GM15510 (cell line): ENCODE measurements around the gene RIPK4.

Source experiments
- POLR2A ChIP-seq: IDR thresholded peaks from 3 replicates; pipeline ENCODE4 v1.6.1; 2011; ENCODE audit warnings: borderline replicate concordance; ENCODE audit not compliant: insufficient read length; ENCODE audit errors: extremely low read depth

The RIPK4 gene

GRCh38 chr21:41765420-41765821 lies 1.4 kb downstream of the RIPK4 start:
- no peak for TF ChIP-seq POLR2A

- no peak for TF ChIP-seq POLR2A
Observed at GRCh38 chr21:41764558-41765419, 2.1 kb downstream of the RIPK4 start.

GRCh38 chr21:41763996-41764395 lies 2.9 kb downstream of the RIPK4 start:
- TF ChIP-seq POLR2A: no peak

DNA sequence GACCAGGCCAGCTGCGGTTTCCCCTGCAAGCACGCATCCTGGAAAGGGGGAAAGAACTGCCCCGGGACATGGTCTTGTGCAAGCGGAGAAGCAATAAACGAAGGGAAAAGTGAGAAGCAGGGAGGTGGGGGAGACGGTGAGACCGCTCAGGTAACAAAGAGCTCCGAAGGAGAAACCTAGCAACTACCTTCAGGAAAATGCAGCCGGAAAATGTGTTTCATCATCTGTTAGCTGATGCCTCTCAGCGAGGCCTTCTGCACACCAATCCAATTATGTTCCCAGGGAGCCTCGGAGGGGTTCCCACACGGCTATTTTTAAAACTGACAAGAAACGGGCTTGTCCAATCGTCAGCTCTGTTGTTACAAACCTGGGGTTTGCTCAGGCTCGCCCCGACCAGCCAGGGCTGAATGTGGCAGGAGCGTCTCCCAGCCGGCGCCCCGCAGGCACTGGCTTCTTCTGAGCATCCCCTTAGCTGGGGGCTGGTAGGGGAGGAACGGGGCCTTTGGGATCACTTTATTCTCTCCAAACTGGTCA lies 3.4 kb downstream of the RIPK4 start:
- no peak for TF ChIP-seq POLR2A

DNA sequence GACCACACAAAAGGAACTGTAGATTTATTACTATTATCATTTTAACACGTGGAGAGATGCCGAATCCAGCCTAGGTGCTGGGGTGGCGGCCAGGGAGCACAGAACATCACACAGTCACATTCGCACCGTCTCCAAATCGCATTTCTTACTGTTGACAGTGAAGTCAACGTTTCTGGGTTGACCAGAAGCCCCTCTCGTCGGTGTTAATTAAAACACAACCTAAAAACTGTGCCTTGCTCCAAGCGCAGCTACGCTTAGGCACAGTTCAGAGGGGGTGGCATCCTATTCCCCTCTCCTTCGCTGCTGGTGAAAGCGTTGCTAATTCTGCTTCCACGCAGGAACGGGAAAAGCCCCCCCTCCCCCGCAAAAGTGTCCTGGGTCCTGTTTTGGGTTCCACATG lies 4.1 kb downstream of the RIPK4 start:
- no peak for TF ChIP-seq POLR2A

DNA sequence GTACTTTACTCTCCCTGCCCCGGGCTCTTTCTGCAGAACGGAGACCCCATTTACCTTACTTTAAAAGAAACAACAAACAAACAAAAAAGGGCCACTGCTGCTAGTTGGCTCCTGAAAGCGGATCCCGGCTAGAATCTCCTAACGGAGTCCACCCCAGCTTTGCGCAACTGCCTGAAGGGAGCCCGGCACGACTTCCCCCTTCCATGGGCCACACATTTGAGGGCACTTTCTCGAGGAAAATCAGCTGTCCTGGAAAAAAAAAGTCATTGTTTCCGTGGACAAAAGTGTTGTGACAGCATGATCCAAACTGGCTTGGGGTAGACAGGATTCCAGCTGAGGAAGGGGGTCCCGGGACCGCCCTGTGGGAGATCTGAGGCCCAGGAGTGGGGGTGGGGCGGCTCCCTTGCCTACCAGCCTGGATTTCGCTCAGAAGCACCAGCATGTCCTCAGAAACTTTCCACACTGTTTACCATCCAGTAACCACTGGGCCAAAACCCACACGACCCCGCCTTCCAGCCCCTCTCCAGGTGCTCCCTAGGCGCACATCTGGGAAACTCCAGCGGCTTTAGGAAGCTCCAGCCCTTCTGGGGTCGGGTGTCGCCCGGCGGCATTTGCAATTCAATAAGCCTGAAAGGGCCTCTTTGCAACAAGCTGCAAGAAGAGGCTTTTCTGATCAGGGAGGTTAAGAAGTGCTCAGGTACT lies 4.8 kb downstream of the RIPK4 start:
- no peak for TF ChIP-seq POLR2A

GRCh38 chr21:41761211-41761933 lies 5.5 kb downstream of the RIPK4 start:
- TF ChIP-seq POLR2A: no peak

DNA sequence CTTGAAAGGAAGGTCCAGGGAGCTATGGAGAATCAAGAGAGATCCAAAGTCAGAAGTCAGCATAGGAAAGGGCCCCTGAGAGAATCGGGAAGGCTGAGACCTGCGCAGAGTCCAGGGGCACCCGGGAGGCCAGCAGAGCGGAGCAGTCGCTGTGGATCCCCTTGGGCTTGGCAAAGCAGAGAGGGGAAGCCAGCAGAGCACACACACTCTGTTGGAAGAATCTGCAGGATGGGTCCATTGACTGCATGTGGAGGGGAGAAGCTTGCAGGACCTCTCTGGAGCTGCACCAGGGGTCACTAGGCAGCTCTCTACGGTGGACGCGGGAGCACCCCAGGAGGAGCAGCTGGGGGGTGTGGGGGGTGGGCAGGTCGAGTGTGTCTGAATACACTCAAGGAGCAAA lies 6.4 kb downstream of the RIPK4 start:
- TF ChIP-seq POLR2A: no peak

- no peak for TF ChIP-seq POLR2A
Observed at GRCh38 chr21:41759926-41760325, 6.9 kb downstream of the RIPK4 start.

GRCh38 chr21:41759214-41759840 lies 7.5 kb downstream of the RIPK4 start:
- no peak for TF ChIP-seq POLR2A

DNA sequence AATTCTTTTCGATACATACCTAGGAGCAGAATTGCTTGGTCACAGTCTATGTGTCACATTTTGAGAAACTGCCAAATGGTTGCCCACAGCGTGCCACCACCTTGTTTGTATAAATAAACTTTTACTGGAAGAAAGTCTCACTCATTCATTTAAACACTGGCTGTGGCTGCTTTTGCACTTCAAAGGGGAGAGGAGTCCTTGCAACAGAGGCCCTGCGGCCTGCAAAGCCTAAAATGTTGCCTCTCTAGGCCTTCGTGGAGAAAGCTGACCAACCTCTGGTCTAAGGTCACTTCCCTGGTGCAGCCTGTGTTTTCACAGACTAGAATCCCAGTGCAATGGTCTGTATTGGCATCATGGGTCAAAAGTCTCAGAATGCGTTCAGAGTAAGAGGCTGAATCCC lies 8.3 kb downstream of the RIPK4 start:
- TF ChIP-seq POLR2A: no peak

- no peak for TF ChIP-seq POLR2A
Observed at GRCh38 chr21:41755934-41756773, 10.7 kb downstream of the RIPK4 start.

DNA sequence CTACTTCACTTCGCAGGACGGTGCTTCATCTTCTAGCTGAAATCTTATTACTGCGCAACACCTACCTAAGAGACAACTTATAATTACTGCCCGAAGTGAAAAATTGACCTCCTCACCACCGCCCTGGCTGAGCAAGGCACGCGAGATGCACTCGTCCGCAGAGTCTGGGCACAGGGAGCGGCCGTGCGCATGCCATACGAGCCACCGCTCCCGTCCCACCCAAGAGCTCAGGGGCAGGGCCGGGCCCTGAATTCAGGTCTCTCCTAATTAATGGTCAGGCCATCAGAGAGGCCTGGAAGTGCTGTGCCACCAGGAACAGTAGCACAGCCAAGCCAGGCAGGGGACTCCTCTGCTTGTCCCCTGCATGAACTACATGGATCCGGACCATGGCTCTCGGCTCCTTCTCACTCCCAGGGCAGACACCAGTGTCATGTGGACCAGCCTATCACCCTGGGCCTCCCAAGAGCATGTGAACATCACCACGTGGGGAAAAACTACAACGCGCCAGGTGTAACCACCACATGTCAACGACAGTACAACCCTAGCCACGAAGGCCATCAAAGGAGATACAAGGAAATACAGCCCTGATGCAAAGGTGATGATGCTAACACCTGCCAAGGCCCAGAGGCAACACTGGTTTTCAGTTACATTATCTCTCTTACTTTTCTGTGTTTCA lies 11.5 kb downstream of the RIPK4 start:
- no peak for TF ChIP-seq POLR2A

GRCh38 chr21:41754479-41754891 lies 12.4 kb downstream of the RIPK4 start:
- TF ChIP-seq POLR2A: no peak
